ENCODE results near the gene PEX16. TPM values are rescaled to one million over a fixed set of nuclear protein-coding genes. Genes with fewer than 3 reads are reported as not detected.

PEX16 gene
- total and polyA plus RNA-seq, 2 of the 13 experiments (the other 11 are each of a cell fraction or from before 2014, with no cell fraction given) = 12.5 to 21.8 TPM

- TF ChIP-seq PRDM15 (CRISPR knock-in tag; IDR thresholded peaks at IDR 0.05) (no peak), CEBPG (CRISPR knock-in tag; IDR thresholded peaks at IDR 0.05) (no peak), LRRFIP1 (CRISPR knock-in tag; conservative IDR thresholded peaks at IDR 0.05) (no peak)
Observed at GRCh38 chr11:45880772-45881570, 36.7 kb downstream of the PEX16 start (continued).
